Ishikawa (cell line): ENCODE measurements around the gene MAGI2.

ENCODE experiments used
- CREB1 ChIP-seq: IDR thresholded peaks from 2 replicates; pipeline ENCODE4 v1.6.1; 2012; ENCODE audit warnings: low read depth
- TAF1 ChIP-seq: IDR thresholded peaks from 2 replicates; pipeline ENCODE4 v1.6.1; 2012; ENCODE audit warnings: low read depth, mild to moderate bottlenecking
- YY1 ChIP-seq: IDR thresholded peaks from 2 replicates; pipeline ENCODE4 v1.6.1; 2012; ENCODE audit warnings: low read depth

GRCh38 chr7:78492146-78492545 lies 961.3 kb downstream of the MAGI2 start:
- TF ChIP-seq TAF1 = no peak
- no peak for TF ChIP-seq YY1
- TF ChIP-seq CREB1 = no peak
